GM18505 (cell line): ENCODE results near the gene GRM1.

Experiments used
- ATAC-seq: cut with Tn5 transposase; IDR thresholded peaks from one replicate; pipeline ENCODE4 v1.9.1; 2021; ENCODE audit not compliant: unreplicated experiment
- POLR2A ChIP-seq: IDR thresholded peaks from 4 replicates; pipeline ENCODE4 v1.6.1; 2011; ENCODE audit warnings: borderline replicate concordance; ENCODE audit not compliant: insufficient read depth, insufficient read length; ENCODE audit errors: extremely low read depth

GRM1 gene

DNA sequence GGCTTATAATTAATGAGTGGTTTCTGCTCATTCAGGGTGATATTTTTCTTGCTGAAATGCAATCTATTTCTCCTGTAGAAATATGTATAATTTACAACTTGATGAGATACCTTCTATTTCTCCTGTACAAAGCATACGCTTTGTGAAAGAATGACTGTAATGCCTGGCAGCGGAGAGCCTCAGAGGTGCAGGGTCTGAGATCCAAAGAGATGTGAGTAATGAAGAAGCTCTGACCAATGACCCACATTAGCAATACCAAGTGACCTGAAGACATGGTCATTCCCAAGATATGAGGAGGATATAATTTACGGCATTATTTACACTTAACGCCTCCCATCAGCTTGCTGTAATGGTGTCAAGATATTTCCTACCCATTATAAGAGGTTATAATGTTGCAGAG lies 416.4 kb downstream of the GRM1 start:
- no peak for TF ChIP-seq POLR2A

DNA sequence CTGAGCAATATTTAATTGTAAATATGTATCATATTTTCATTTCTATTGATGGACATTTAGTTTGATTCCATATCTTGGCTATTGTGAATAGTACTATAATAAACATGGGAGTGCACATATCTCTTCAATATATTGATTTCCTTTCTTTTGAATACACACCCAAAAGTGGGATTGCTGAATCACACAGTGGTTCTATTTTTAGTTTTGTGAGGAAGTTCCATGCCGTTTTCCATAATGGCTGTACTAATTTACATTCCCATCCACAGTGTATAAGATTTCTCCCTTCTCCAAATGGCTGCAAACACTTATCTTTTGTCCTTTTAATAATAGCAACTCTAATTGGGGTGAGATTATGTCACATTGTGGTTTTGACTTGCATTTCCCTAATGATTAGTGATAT lies 428.0 kb downstream of the GRM1 start:
- ATAC-seq, result no peak
- TF ChIP-seq POLR2A, result no peak

More for the DNA sequence above, 416.4 kb downstream of the GRM1 start:
- ATAC-seq, result no peak

DNA sequence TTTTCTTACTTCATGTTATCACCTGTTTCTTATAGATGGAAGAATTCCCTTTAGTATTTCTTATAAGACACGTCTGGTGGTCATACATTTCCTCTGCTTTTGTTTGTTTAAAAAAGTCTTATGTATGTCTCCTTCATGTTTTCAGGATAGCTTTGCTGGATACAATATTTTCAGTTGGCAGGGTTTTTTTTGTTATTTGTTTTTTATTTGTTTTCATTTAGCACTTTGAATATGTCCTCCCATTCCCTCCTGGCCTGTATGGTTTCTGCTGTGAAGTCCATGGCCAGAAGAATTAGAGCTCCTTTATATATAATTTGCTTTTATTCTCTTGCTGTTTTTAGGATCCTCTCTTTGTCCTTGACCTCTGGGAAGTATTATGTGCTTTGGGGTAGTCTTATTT lies 432.1 kb downstream of the GRM1 start:
- no peak for TF ChIP-seq POLR2A
- ATAC-seq, result no peak

DNA sequence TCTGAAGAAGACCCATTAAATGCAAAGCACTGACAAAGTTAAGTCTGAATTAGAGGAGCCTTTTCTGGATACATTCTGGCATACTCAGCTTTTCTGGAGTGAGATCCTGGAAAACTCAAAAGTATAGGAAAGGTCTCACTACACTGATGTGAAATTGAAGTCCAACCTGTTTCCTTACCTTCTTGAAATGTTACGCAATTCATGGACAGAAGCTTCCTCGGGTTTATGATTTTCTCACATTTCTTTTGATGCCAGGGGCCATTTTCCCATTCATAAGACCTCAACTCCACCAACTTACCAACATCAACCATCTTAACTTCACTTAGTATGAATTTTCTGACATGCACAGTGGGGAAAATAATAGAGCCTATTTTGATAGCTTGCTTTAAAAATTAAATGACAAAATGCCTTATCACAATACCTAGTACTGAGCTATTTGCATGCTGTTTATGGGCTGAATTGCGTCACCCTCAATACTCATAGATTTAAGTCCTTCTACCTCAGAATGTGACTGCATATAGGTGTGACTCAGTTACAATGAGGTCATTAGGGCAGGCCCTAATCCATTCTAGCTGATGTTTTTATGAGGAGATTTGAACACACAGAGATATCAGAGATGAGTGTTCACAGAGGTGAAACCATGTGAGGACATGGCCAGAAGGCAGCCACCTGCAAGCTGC lies 441.4 kb downstream of the GRM1 start:
- TF ChIP-seq POLR2A, result no peak
- ATAC-seq, result no peak

DNA sequence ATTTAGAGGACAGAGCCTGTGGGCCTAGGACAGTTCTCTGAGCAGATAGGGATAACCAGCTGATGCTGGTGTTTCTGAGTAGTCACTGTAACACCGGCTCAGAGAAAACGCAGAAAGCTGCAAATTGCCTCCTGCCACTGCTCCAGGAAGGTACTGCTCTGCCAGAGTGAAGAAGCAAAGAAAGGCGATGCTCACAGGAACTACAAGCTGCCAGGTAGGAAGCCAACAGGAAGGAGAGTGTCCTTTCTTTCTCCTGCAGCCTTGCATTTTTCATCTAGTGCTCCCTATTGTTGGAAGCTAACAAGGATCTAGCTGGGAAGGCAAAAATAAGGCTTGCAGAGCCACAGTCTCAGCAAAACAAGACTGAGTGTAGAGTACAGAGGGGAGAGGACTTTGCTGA lies 444.1 kb downstream of the GRM1 start:
- ATAC-seq, result no peak
- TF ChIP-seq POLR2A, result no peak

DNA sequence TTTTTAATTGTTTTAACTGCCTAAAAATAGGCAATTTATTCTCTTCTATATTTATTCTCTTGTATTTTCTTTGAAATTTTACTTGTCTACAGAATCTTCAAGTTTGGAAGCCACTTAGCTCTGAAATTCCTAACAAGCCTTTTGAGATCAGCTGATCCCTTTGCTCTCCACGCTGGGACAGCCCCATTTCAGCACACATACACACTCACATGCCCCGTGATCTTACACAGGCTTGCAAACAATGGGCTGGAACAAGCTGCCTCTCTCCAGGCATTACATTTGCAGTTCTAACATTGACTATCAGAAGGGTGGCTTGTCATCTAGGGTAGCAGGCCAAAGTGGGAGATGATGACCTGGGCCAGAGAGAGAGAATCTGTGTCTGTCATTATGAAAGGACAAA lies 452.7 kb downstream of the GRM1 start:
- no peak for ATAC-seq
- TF ChIP-seq POLR2A, result no peak

DNA sequence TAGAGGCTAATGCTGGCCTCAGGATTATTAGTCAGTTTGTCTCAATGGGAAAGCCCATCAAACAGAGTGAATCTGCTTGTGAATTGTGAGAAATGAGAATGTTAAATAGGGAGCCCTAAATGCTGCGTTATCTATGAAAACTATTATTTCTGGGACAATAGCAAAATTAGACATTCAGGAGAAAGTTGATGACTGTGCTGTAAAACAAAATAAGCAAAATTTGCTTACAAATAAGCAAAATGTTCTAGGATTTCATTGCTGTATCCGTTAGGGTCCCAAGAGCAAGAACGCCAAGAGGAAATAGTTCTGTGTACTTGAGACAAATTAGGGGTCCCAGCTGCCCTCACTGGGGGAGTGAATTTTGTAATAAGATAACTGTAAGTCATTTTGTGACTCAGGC lies 455.5 kb downstream of the GRM1 start:
- no peak for ATAC-seq
- no peak for TF ChIP-seq POLR2A
